Measurements from ENCODE around the gene RAB3C.

- TF ChIP-seq CTCF (IDR thresholded peaks at IDR 0.05) (no peak), EP300 (IDR thresholded peaks at IDR 0.05) (no peak)
Measured at GRCh38 chr5:58827463-58827862, 244.6 kb downstream of the RAB3C start.
